Endothelial cell of umbilical vein (primary cell): ENCODE data around the gene EGLN1. TPM values are rescaled to one million over a fixed set of nuclear protein-coding genes. Genes with fewer than 3 reads are reported as not detected.

Source experiments
- BruUV-seq: library from RNA; stranded (reverse); fragments of 400-500 nt; replicated peaks from 2 replicates; lab custom pipeline; 2021; lab: Mats Ljungman, UMichigan
- CTCF ChIA-PET: fragments of 300-600, 350-600 bp; sonication (Branson Sonifier 250); formaldehyde crosslinking; loops from one replicate; lab custom pipeline; 2021; ENCODE audit warnings: antibody characterized with exemption, inconsistent platforms; lab: Charles Lee
- POLR2A ChIA-PET: fragments of 300-600, 350-600 bp; sonication (Branson Sonifier 250); formaldehyde crosslinking; loops from one replicate; lab custom pipeline; 2021; ENCODE audit warnings: antibody characterized with exemption, inconsistent platforms; lab: Charles Lee
- DNase-seq: peaks from one replicate; pipeline ENCODE4 v3.0.0-alpha.2; 2011; ENCODE audit warnings: low read depth, low spot score
- FAIRE-seq: peaks from 2 replicates; lab custom pipeline; 2011; peaks lifted over from hg19 to GRCh38; lab: Jason Lieb, UNC
- H2AFZ ChIP-seq: 2 replicates; pipeline ENCODE4 v1.6.0; 2012; ENCODE audit warnings: low read depth, low read length, control low read depth, inconsistent platforms
- H3K27ac ChIP-seq: 2 replicates; pipeline ENCODE4 v1.5.1; 2011; ENCODE audit warnings: low read depth, mild to moderate bottlenecking, control low read depth, low read length, moderate library complexity; ENCODE audit not compliant: insufficient read depth
- H3K27me3 ChIP-seq, 2 experiments: 2 replicates each; pipeline versions ENCODE4 v1.6.0 to v1.6.1; 2011; ENCODE audit warnings: low read length in 2 of 2, mixed read lengths in 1 of 2; ENCODE audit not compliant: control insufficient read depth in 2 of 2, insufficient read depth in 2 of 2
- H3K36me3 ChIP-seq, 2 experiments: 2 replicates in 1 of 2; 3 replicates in 1 of 2; pipeline ENCODE4 v1.5.1; 2011; ENCODE audit warnings: low read length in 2 of 2, mild to moderate bottlenecking in 1 of 2, moderate library complexity in 1 of 2; ENCODE audit not compliant: control insufficient read depth in 2 of 2, insufficient read depth in 2 of 2; ENCODE audit errors: extremely low read depth in 1 of 2
- H3K4me1 ChIP-seq: 3 replicates; pipeline ENCODE4 v1.5.1; 2011; ENCODE audit warnings: mild to moderate bottlenecking, low read length; ENCODE audit not compliant: control insufficient read depth, insufficient read depth; ENCODE audit errors: extremely low read depth
- H3K4me2 ChIP-seq: 2 replicates; pipeline ENCODE4 v1.6.1; 2011; ENCODE audit warnings: low read length, control low read depth, mixed read lengths; ENCODE audit not compliant: insufficient read depth
- H3K4me3 ChIP-seq, 3 experiments: fragments of 200-600 bp in 1 of 3; sonication (generic), shearing (Covaris generic) in 1 of 3; replicated peaks in 1 of 3; 2 replicates each; pipeline ENCODE4 v1.5.1; 2011 to 2016; ENCODE audit warnings: control low read depth in 3 of 3, low read length in 3 of 3, mild to moderate bottlenecking in 2 of 3, inconsistent platforms in 1 of 3, low read depth in 1 of 3, moderate library complexity in 1 of 3; ENCODE audit not compliant: insufficient read depth in 1 of 3
- H3K79me2 ChIP-seq: 2 replicates; pipeline ENCODE4 v1.6.0; 2012; ENCODE audit warnings: low read length, inconsistent platforms; ENCODE audit not compliant: control insufficient read depth, insufficient read depth
- H3K9ac ChIP-seq: replicated peaks from 2 replicates; pipeline ENCODE3; 2011; ENCODE audit warnings: low read length, control low read depth; ENCODE audit not compliant: insufficient read depth; ENCODE audit errors: extremely low read depth
- H3K9me1 ChIP-seq: replicated peaks from 3 replicates; pipeline ENCODE4 v1.6.0; 2011; ENCODE audit warnings: mild to moderate bottlenecking, low read length; ENCODE audit not compliant: control insufficient read depth, insufficient read depth; ENCODE audit errors: extremely low read depth
- H3K9me3 ChIP-seq: replicated peaks from 2 replicates; pipeline ENCODE4 v1.5.1; 2012; ENCODE audit warnings: low read length, inconsistent platforms; ENCODE audit not compliant: control insufficient read depth, insufficient read depth
- H4K20me1 ChIP-seq: replicated peaks from 2 replicates; pipeline ENCODE3; 2011; ENCODE audit warnings: mild to moderate bottlenecking, low read length; ENCODE audit not compliant: control insufficient read depth, insufficient read depth; ENCODE audit errors: extremely low read depth
- EZH2 ChIP-seq: IDR thresholded peaks from 2 replicates; pipeline ENCODE4 v1.6.1; 2012; ENCODE audit warnings: borderline replicate concordance, low read depth, mild to moderate bottlenecking, moderate library complexity, low read length, inconsistent platforms; ENCODE audit not compliant: severe bottlenecking
- FOS ChIP-seq: IDR thresholded peaks from 2 replicates; pipeline ENCODE4 v1.6.1; 2011; ENCODE audit warnings: mild to moderate bottlenecking, low read length, moderate library complexity, borderline replicate concordance; ENCODE audit not compliant: insufficient read depth
- GATA2 ChIP-seq: IDR thresholded peaks from 2 replicates; pipeline ENCODE4 v1.7.0; 2011; ENCODE audit warnings: low read depth, mild to moderate bottlenecking, moderate library complexity, mixed read lengths, low read length; ENCODE audit not compliant: insufficient read length, insufficient read depth
- JUN ChIP-seq: IDR thresholded peaks from 2 replicates; pipeline ENCODE4 v1.6.1; 2011; ENCODE audit warnings: borderline replicate concordance, low read depth; ENCODE audit not compliant: insufficient read length, insufficient read depth
- MYC ChIP-seq: IDR thresholded peaks from one replicate; pipeline ENCODE4 v1.6.1; 2011; ENCODE audit warnings: mild to moderate bottlenecking, low read depth, low read length
- POLR2A ChIP-seq: IDR thresholded peaks from 2 replicates; pipeline ENCODE4 v1.6.1; 2012; ENCODE audit warnings: low read depth, mild to moderate bottlenecking, control low read depth, low read length
- POLR2AphosphoS5 ChIP-seq: IDR thresholded peaks from 2 replicates; pipeline ENCODE4 v1.6.1; 2012; ENCODE audit warnings: low read depth, mild to moderate bottlenecking, control low read depth, low read length, moderate library complexity; ENCODE audit not compliant: insufficient read depth
- dilution Hi-C: fragments of 300-500 bp; cut with MboI; formaldehyde crosslinking; loops from one replicate; pipeline ENCODE4 v1.15.0; 2019; ENCODE audit warnings: low sequenced_read_pairs; ENCODE audit not compliant: extremely low pct_ligation_motif_present
- intact Hi-C: fragments of 100-400 bp; cut with micrococcal nuclease; formaldehyde crosslinking; loops from one replicate; pipeline ENCODE4 v1.10.0; 2022
- polyA plus RNA-seq, 4 experiments: library from polyadenylated mRNA; depleted of rRNA in 3 of 4; stranded (reverse) in 3 of 4; unstranded in 1 of 4; fragments of >200 nt; gene quantifications; 2 replicates each; pipeline versions ENCODE4 v1.2.1 to v1.2.3, GENCODE V29; 2011 to 2012; ENCODE audit warnings: missing spikeins in 1 of 4
- total RNA-seq: library from RNA; stranded (reverse); gene quantifications from 2 replicates; pipeline ENCODE4 v1.2.3, GENCODE V29; 2021
- TF ChIP-seq, protein P1 (sequence below), 2 donors: IDR thresholded peaks; 1 replicate in 1 of 2; 2 replicates in 1 of 2; pipeline ENCODE4 v1.5.1; 2011; ENCODE audit warnings: low read length in 2 of 2, mild to moderate bottlenecking in 2 of 2, moderate library complexity in 2 of 2, control low read depth in 1 of 2, inconsistent platforms in 1 of 2, low read depth in 1 of 2; ENCODE audit not compliant: insufficient read depth in 1 of 2; ENCODE audit errors: extremely low read depth in 1 of 2
- TF ChIP-seq, protein P2 (sequence below): IDR thresholded peaks from 2 replicates; pipeline ENCODE4 v1.6.1; 2011; ENCODE audit not compliant: insufficient read depth, insufficient read length

EGLN1 gene
- total and polyA plus RNA-seq, 2 donors (not counting 3 experiments of a cell fraction or from before 2014, with no cell fraction given) = 13.7 to 38.1 TPM

DNA sequence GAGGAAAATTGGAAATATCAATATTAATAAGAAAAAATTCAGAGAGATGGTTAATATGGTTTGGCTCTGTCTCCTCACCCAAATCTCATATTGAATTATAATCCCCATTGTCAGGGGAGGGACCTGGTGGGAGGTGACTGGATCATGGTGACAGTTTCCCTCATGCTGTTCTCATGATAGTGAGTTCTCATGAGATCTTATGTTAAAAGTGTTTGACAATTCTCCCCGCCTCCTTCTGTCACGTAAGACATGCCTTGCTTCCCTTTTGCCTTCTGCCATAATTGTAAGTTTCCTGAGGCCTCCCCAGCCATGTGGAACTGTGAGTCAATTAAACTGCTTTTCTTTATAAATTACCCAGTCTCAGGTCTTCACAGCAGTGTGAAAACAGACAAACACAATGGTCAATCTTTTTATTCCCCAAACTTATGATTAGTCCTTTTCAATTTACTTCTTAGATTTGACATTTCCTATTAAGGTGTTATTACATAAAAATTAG lies 11.0 kb downstream of the EGLN1 start:
- H3K4me1 ChIP-seq = peaks cover 20% of the 10 kb centered on the region
- FAIRE-seq = no peak
- intact Hi-C loops (no loop called here), dilution Hi-C loops (no loop called here)
- peaks cover 92% of the 10 kb centered on the region for H3K79me2 ChIP-seq
- H3K9me1 ChIP-seq = no peaks in the 10 kb centered on the region
- ChIA-PET POLR2A (no interaction called here), CTCF (interaction anchor here (1.3 to 2.1 kb wide), 2 partner anchors 9 to 54 kb away, joined by 5 to 6 read pairs; no protein-coding TSS in a partner anchor)
- no peak overlapping the region for H3K4me3 ChIP-seq
- H3K36me3 ChIP-seq = no peaks in the 10 kb centered on the region
- H4K20me1 ChIP-seq = peaks cover 9% of the 10 kb centered on the region
- H3K9ac ChIP-seq = no peak overlapping the region
- no peak for DNase-seq
- H3K4me2 ChIP-seq = no peak overlapping the region
- H3K9me3 ChIP-seq = no peaks in the 10 kb centered on the region
- no peak overlapping the region for H3K27ac ChIP-seq
- no TSS peak for BruUV-seq
- H3K27me3 ChIP-seq = no peaks in the 10 kb centered on the region
- H2AFZ ChIP-seq = no peak overlapping the region
- TF ChIP-seq FOS (no peak), POLR2A (no peak), EZH2 (no peak)
- TF ChIP-seq, protein P1, sequence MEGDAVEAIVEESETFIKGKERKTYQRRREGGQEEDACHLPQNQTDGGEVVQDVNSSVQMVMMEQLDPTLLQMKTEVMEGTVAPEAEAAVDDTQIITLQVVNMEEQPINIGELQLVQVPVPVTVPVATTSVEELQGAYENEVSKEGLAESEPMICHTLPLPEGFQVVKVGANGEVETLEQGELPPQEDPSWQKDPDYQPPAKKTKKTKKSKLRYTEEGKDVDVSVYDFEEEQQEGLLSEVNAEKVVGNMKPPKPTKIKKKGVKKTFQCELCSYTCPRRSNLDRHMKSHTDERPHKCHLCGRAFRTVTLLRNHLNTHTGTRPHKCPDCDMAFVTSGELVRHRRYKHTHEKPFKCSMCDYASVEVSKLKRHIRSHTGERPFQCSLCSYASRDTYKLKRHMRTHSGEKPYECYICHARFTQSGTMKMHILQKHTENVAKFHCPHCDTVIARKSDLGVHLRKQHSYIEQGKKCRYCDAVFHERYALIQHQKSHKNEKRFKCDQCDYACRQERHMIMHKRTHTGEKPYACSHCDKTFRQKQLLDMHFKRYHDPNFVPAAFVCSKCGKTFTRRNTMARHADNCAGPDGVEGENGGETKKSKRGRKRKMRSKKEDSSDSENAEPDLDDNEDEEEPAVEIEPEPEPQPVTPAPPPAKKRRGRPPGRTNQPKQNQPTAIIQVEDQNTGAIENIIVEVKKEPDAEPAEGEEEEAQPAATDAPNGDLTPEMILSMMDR (IDR thresholded peaks at IDR 0.05; ENCODE audit: extremely low read depth in 1 of 2, insufficient read depth in 1 of 2, low read depth in 1 of 2, low read length in 2 of 2) = no peak

DNA sequence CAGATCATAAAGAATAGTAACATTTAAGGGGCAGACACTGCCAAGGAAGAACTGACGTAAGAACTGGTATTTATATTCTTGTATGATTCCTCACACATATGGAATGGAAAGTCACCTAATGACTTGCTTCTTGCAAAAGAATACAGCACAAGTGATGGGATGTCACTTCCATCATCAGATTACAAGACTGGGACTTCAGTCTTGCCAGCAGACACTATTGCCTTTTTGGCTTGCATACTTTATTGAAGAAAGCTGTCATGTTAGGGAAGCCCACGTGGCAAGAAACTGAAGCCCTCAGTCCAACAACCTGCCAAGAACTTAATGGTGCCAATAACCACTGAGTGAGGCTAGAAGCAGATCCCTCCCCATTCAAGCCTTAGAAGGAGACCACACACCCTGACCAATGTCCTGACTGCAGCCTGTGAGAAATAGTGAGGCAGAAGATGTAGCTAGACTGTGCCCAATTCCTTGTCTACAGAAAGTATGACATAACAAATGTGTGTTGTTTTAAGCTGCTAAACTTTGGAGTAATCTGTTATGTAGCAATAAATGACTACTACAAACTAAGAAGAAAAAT lies 12.0 kb downstream of the EGLN1 start:
- Histone ChIP-seq H3K27ac (no peak overlapping the region), H3K4me3 (no peak overlapping the region), H2AFZ (no peak overlapping the region)

More for the DNA sequence above, 12.0 kb downstream of the EGLN1 start:
- Histone ChIP-seq H3K4me2 (no peak overlapping the region), H3K36me3 (no peaks in the 10 kb centered on the region), H3K9ac (no peak overlapping the region), H3K9me3 (no peaks in the 10 kb centered on the region), H3K4me1 (peaks cover 20% of the 10 kb centered on the region), H3K79me2 (peaks cover 89% of the 10 kb centered on the region), H4K20me1 (peaks cover 9% of the 10 kb centered on the region), H3K9me1 (no peaks in the 10 kb centered on the region), H3K27me3 (no peaks in the 10 kb centered on the region)
- intact Hi-C loops (no loop called here), dilution Hi-C loops (no loop called here)
- FAIRE-seq = no peak
- ChIA-PET POLR2A (interaction anchor here (0.6 kb wide), 1 partner anchor 64 kb away, joined by 5 read pairs; no protein-coding TSS in a partner anchor), CTCF (interaction anchor here (0.9 to 2.1 kb wide), 4 partner anchors 10 to 174 kb away, joined by 3 to 6 read pairs (median 4); no protein-coding TSS in a partner anchor)
- no peak for DNase-seq
- no TSS peak for BruUV-seq
- no peak for TF ChIP-seq MYC
- TF ChIP-seq POLR2AphosphoS5 = no peak
- no peak for TF ChIP-seq FOS
- no peak for TF ChIP-seq JUN
- TF ChIP-seq, protein P1 (IDR thresholded peaks at IDR 0.05; ENCODE audit: extremely low read depth in 1 of 2, insufficient read depth in 1 of 2, low read depth in 1 of 2, low read length in 2 of 2) = no peak
- TF ChIP-seq EZH2 = no peak
- TF ChIP-seq POLR2A = no peak
- TF ChIP-seq, protein P2, sequence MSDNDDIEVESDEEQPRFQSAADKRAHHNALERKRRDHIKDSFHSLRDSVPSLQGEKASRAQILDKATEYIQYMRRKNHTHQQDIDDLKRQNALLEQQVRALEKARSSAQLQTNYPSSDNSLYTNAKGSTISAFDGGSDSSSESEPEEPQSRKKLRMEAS = no peak
- TF ChIP-seq GATA2 = no peak
